PFSK-1 (cell line): ENCODE measurements around the gene PMPCA.

Source experiments
- POLR2AphosphoS5 ChIP-seq: IDR thresholded peaks from 2 replicates; pipeline ENCODE4 v1.6.1; 2012; ENCODE audit warnings: low read depth, mild to moderate bottlenecking, control low read depth, low read length, moderate library complexity
- TAF1 ChIP-seq: IDR thresholded peaks from 2 replicates; pipeline ENCODE4 v1.6.1; 2012; ENCODE audit warnings: low read length, control low read depth, borderline replicate concordance; ENCODE audit not compliant: insufficient read depth
- TF ChIP-seq, protein P1 (sequence below), 2 experiments: IDR thresholded peaks; 2 replicates each; pipeline versions ENCODE4 v1.6.1 to v1.8.0; 2011 to 2012; ENCODE audit warnings: low read depth in 2 of 2, low read length in 2 of 2, control low read depth in 1 of 2, inconsistent platforms in 1 of 2, mild to moderate bottlenecking in 1 of 2, moderate library complexity in 1 of 2; ENCODE audit not compliant: insufficient read depth in 1 of 2

DNA sequence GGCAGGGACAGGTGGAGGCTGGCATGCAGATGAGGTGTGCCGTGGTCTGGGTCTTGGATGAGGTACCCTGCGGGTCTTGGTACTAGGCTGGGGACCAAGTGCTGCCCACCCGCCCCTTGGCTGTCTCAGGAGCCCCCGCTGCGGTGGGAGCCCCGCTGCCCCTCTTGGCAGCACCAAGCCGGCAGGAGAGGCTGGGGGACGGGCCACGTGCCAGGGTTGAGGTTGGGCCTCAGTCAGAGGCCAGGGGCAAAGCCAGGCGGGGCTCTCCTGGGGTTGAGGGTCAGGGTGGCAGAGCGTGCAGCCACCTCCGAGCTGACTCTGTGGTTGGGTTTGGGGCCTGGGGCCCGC is 39.0 kb upstream of the PMPCA start:
- no peak for TF ChIP-seq POLR2AphosphoS5
- no peak for TF ChIP-seq TAF1
- TF ChIP-seq, protein P1, sequence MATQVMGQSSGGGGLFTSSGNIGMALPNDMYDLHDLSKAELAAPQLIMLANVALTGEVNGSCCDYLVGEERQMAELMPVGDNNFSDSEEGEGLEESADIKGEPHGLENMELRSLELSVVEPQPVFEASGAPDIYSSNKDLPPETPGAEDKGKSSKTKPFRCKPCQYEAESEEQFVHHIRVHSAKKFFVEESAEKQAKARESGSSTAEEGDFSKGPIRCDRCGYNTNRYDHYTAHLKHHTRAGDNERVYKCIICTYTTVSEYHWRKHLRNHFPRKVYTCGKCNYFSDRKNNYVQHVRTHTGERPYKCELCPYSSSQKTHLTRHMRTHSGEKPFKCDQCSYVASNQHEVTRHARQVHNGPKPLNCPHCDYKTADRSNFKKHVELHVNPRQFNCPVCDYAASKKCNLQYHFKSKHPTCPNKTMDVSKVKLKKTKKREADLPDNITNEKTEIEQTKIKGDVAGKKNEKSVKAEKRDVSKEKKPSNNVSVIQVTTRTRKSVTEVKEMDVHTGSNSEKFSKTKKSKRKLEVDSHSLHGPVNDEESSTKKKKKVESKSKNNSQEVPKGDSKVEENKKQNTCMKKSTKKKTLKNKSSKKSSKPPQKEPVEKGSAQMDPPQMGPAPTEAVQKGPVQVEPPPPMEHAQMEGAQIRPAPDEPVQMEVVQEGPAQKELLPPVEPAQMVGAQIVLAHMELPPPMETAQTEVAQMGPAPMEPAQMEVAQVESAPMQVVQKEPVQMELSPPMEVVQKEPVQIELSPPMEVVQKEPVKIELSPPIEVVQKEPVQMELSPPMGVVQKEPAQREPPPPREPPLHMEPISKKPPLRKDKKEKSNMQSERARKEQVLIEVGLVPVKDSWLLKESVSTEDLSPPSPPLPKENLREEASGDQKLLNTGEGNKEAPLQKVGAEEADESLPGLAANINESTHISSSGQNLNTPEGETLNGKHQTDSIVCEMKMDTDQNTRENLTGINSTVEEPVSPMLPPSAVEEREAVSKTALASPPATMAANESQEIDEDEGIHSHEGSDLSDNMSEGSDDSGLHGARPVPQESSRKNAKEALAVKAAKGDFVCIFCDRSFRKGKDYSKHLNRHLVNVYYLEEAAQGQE (IDR thresholded peaks at IDR 0.05; ENCODE audit: insufficient read depth in 1 of 2, low read depth in 2 of 2, low read length in 2 of 2) = no peak
